NCI-H460 (cell line): ENCODE results near the gene IRX4. TPM values are rescaled to one million over a fixed set of nuclear protein-coding genes. Genes with fewer than 3 reads are reported as not detected.
A peak's percentile ranks its signal among the peaks of the same experiment; 100 is the strongest.

Experiments
- DNase-seq: peaks from one replicate; pipeline ENCODE4 v3.0.0-alpha.2; 2016; ENCODE audit warnings: low read depth; ENCODE audit errors: extremely low read depth
- polyA plus RNA-seq: library from polyadenylated mRNA; depleted of rRNA; stranded (reverse); fragments of >200 nt; gene quantifications from 2 replicates; pipeline ENCODE4 v1.2.3, GENCODE V29; 2014; cell fraction: nucleus; rRNA removed
- total RNA-seq: library from RNA; depleted of rRNA; stranded (reverse); fragments of >200 nt; shearing (Covaris generic); gene quantifications from 2 replicates; pipeline ENCODE4 v1.2.3, GENCODE V29; 2014; rRNA removed

IRX4 gene
- 0.20 and 0.79 TPM in 2 replicates for total RNA-seq
- polyA plus RNA-seq: 0.76 and 1.1 TPM in 2 replicates

DNA sequence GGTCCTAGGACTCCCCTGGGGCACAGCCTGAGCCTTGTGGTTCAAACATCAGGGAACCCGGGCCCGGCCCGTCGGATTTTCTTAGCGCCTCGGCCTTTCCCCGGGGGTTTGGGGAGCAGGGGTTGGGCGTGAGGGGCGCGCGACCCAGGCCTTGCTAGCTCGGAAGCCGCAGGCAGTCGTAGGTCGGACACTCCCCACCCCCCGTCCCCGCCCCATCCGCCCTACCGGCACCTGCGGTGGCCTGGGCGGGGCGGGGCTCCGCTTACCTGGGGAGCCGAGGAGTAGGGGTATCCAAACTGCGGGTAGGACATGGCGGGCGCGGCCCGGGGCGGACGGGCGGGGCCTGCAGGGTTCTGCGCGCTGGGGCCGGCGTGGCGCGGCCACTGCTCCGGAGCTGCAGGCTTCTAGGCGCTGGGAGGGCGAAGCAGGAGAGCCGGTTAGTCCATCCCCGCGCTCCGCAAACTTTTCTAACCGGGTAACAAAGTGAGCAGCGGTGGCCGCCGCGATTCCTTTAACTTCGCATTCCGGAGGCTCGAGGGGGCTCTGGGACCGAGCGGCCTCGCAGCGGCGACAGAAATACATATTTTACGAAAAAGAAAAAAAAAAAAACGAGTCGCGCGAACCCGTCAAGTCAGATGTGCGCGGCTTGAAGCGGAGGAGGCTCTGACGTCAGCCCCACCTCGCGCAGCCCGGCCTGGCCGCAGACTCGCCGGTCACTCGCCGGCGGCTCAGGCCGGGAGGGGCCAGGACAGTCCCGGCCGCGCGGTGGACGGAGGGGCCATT lies at the start of gene IRX4:
Gene IRX4 (minus strand): TSS at position 589 of the 783 bp plus-strand sequence. CDS start 278 bp downstream, at position 311.
- DNase-seq: peak; percentile 6

DNA sequence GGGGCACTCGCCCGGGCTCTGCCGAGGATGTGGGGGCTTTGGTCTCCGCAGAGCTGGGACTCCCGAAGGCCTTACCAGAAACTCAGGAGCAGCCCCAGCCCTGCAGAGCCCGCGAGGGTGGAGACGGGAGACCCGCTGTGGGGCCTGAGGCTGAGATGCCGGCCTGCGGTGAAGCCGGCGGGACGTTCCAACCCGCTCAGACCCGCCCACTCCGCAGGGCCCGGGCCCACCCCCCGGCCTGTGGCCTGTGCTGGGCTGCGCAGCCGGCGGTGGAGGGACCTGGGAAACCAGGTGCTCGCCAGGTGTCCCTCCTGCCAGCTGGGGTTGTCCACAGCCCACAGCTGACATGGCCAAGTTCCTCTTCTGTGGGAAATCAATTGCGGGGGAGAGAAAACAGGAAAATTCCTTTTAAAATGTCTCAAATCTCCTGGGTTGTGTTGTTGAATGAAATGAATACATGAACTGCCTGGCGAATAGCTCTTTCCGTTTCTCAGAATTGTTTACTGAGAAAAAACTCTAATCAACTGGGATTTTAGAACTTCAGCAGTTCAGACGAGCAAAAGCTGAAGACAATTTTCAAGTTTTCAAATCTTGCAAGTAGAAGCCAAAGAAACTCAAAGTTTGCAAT lies 49.0 kb upstream of the IRX4 start:
- DNase-seq: no peak

GRCh38 chr5:1930880-1931603 lies 48.3 kb upstream of the IRX4 start:
- DNase-seq: no peak

- no peak for DNase-seq
These were observed 47.8 kb upstream of the IRX4 start for GRCh38 chr5:1930501-1930879.

GRCh38 chr5:1929108-1929991 lies 46.6 kb upstream of the IRX4 start:
- no peak for DNase-seq

DNA sequence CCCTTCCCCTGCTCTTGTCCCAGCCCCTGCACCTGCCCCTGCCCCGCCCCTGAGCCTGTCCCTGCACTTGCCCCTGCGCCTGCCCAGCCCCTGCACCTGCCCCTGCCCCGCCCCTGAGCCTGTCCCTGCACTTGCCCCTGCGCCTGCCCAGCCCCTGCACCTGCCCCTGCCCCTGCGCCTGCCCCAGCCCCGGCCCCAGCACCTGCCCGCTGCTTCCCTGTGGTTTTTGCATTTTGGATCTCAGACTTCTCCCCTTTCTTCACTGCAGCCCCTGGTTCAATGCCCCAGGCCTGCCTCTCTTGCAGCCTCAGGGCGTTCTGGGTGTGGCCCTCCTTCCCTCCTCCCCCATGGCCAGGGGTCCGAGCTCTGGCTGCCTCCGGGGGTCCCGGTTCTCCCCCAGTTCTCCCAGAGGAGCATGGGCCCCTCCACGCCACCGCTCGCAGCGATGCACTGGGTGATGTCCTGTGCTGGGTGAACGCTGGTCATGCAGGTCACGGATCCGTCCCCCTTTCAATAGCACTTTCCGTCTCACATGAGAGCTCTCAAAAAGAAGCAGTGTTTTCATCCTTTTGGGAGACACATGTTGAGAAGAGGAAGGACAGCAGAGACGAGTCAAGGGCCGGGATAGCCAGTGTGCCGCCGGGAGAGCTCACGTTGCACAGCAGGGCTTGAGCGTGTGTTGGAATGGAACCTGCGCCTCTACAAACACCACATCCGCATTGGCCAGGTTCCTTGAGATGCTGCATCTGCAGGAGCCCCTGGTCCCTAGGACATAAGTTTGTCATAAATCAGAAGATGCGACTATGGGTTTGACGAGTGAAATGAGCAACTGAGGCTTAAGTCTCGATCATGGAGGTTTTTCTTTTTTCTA lies 44.0 kb upstream of the IRX4 start:
- no peak for DNase-seq

DNA sequence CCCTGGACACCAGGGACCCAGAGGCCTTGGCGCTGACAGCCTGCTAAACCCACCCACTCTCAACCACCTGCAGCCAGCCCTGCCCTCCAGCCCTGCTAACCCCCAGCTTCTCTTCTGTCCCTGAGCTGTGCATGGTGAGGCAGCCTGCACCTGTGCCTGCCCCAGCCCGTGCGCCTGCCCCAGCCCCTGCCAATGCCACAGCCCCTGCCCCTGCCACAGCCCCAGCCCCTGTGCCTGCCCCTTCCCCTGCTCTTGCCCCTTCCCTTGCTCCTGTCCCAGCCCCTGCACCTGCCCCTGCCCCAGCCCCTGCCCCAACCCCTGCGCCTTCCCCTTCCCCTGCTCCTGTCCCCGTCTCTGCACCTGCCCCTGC lies 43.3 kb upstream of the IRX4 start:
- no peak for DNase-seq

DNA sequence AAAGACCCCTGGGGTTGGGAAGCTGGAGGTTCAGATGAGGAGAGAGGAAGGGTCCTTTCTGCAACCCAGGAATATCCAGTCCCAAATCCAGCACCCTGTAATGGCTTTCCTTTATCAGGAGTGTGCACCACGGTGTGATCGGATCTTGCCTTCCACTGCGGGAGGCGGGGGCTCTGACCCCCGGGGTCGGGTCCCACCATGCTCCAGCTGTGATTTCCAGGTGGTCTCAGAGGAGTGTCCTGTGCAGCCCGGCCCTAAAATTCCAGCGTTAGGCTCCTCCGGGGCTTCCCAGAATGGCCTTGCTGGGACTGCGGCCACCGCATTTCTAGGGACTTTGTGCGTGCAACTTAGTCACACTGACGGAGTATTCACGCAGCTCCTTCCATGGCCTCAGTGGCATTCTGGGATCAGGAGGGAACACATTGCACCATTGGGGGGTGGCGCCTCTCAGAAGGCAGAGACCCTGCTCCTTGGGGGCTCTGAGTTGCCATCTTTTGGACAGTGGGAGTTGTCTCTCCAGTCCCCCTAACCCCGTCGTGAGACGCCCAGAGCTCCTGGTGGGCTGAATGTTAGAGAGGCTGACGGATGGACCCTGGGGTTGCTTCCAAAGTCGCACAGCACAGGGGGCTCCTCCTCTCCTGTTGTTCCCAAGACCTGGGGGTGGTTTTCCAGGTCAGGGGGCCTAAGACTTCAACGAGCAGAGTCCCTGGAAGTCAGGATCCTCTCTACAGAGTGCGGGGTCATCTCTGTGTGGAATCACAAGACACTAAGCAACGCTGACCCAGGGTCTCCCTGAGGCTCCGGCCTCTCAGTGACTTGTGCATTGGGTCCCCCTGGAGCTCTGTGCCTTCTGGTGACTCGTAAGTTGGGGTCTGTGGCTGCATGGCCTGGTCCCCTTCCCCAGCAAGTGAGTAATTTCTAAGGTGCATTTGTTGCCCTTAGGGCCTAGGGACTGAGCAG lies 42.7 kb upstream of the IRX4 start:
- no peak for DNase-seq

DNA sequence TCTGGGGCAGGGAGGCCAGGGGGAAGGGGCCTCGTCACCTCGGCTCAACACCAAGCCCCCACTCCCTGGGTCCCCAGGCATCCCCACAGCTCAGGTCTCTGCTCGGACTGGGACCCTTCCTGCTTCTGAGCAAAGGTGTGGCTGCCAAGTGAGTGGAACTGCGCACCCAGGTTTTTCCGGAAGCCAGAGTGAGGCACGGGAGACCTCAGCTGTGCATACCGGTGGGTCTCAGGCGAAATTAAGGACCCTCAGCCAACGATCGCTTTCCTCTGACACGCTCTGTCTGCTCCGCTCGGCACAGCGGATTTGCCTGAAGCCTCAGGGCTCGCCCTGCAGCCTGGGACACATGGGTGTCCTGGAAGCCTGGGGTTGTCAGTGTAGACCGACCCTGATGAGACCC lies 41.0 kb upstream of the IRX4 start:
- DNase-seq: no peak

GRCh38 chr5:1923341-1923740 lies 40.6 kb upstream of the IRX4 start:
- no peak for DNase-seq

GRCh38 chr5:1921711-1922110 lies 39.0 kb upstream of the IRX4 start:
- DNase-seq: no peak

- DNase-seq: no peak
These were observed 37.0 kb upstream of the IRX4 start for GRCh38 chr5:1919750-1920149.

- DNase-seq: no peak
These were observed 36.5 kb upstream of the IRX4 start for GRCh38 chr5:1919209-1919566.

DNA sequence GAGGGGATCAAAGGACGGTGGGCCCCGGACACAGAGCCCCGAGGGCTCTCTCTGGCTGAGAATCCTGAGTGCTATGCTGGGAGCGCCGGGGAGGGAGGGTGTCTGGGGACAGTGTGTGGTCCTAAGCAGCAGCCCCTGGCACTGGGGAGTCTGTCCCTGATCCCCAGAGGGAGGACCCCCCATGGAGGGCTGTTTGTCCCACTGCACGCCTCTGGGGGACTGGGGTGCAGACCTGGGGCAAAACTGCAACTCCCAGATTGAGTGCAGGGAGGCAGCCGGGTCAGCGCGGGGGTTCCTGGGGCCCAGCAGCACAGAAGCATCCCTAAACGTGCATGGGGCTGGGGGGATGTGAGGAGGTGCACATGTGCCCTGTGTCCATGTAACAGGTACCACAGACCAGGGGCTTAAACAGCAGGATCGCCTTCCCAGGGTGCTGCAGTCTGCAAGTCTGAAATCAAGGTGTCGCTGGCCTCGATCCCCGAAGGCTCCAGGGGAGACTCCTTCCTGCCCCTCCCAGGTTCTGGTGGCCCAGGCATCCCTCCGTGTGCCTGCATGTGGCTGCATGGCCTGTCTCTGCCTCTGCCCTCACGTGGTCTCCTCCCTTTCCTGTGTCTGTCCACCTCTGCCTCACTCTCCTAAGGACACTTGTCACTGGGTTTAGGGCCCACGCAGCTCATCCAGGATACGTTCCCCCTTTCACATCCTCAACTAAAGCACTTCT lies 35.9 kb upstream of the IRX4 start:
- no peak for DNase-seq

- DNase-seq: no peak
These were observed 35.2 kb upstream of the IRX4 start for GRCh38 chr5:1917830-1918487.

GRCh38 chr5:1916041-1917001 lies 33.6 kb upstream of the IRX4 start:
- DNase-seq: no peak
